GM12891 (cell line): ENCODE data around the gene USP48.
"Not testable (repeated sequence)": the region's sequence is repeated elsewhere in the genome, so short reads cannot be mapped to it uniquely, and the experiment has no call there.

ENCODE experiments used
- DNase-seq: peaks from one replicate; pipeline ENCODE4 v3.0.0; 2011; ENCODE audit warnings: low spot score; ENCODE audit not compliant: insufficient read length
- FAIRE-seq: peaks from 2 replicates; lab custom pipeline; 2011; peaks lifted over from hg19 to GRCh38; lab: Jason Lieb, UNC
- PAX5 ChIP-seq: IDR thresholded peaks from 2 replicates; pipeline ENCODE4 v1.6.1; 2011; ENCODE audit warnings: low read length, moderate library complexity, mild to moderate bottlenecking; ENCODE audit not compliant: insufficient read depth, severe bottlenecking
- POLR2A ChIP-seq: IDR thresholded peaks from 2 replicates; pipeline ENCODE4 v1.6.1; 2011; ENCODE audit warnings: low read depth, low read length, control low read depth
- POLR2AphosphoS5 ChIP-seq: IDR thresholded peaks from 2 replicates; pipeline ENCODE4 v1.6.1; 2011; ENCODE audit warnings: low read depth, low read length, control low read depth
- POU2F2 ChIP-seq: IDR thresholded peaks from 2 replicates; pipeline ENCODE4 v1.6.1; 2011; ENCODE audit warnings: low read depth, mild to moderate bottlenecking, control low read depth, low read length, moderate library complexity
- SPI1 ChIP-seq: IDR thresholded peaks from 2 replicates; pipeline ENCODE4 v1.6.1; 2011; ENCODE audit warnings: low read depth, low read length, control low read depth
- TAF1 ChIP-seq: IDR thresholded peaks from 2 replicates; pipeline ENCODE4 v1.6.1; 2011; ENCODE audit warnings: low read depth, low read length, control low read depth

Gene USP48

GRCh38 chr1:21631944-21632887 is 150.7 kb downstream of the USP48 start:
- no peak for FAIRE-seq
- DNase-seq: no peak
- no peak for TF ChIP-seq SPI1
- TF ChIP-seq POLR2AphosphoS5: no peak
- no peak for TF ChIP-seq TAF1
- no peak for TF ChIP-seq POLR2A
- no peak for TF ChIP-seq POU2F2
- TF ChIP-seq PAX5: no peak

GRCh38 chr1:21631590-21631943 is 151.4 kb downstream of the USP48 start:
- not testable (repeated sequence) for FAIRE-seq, DNase-seq

- no peak for FAIRE-seq
- TF ChIP-seq TAF1 (no peak), POLR2A (no peak), POLR2AphosphoS5 (no peak), PAX5 (no peak), SPI1 (no peak), POU2F2 (no peak)
- DNase-seq: no peak
Observed at GRCh38 chr1:21630571-21631343, 152.2 kb downstream of the USP48 start.

GRCh38 chr1:21629971-21630370 is 153.0 kb downstream of the USP48 start:
- DNase-seq (no peak), FAIRE-seq (no peak)
- TF ChIP-seq TAF1: no peak

GRCh38 chr1:21628798-21629393 is 154.1 kb downstream of the USP48 start:
- DNase-seq (no peak), FAIRE-seq (no peak)
- no peak for TF ChIP-seq PAX5
- TF ChIP-seq POLR2A: no peak
- TF ChIP-seq SPI1: no peak
- TF ChIP-seq POLR2AphosphoS5: no peak
- no peak for TF ChIP-seq TAF1
